DND-41 (cell line): Measurements from ENCODE around the gene SLC39A11.

ENCODE experiments used
- CTCF ChIP-seq: IDR thresholded peaks from 2 replicates; pipeline ENCODE4 v1.5.1; 2012; ENCODE audit warnings: borderline replicate concordance, low read length, moderate library complexity, mild to moderate bottlenecking; ENCODE audit not compliant: poor library complexity, severe bottlenecking; ENCODE audit errors: extremely low read depth
- EZH2 ChIP-seq: IDR thresholded peaks from 3 replicates; pipeline ENCODE4 v1.6.1; 2012; ENCODE audit warnings: borderline replicate concordance, low read depth, mild to moderate bottlenecking, moderate library complexity, low read length, inconsistent platforms; ENCODE audit not compliant: severe bottlenecking

- TF ChIP-seq CTCF (no peak), EZH2 (no peak)
Measured at GRCh38 chr17:73123606-73124320, 31.3 kb upstream of the SLC39A11 start.
